Activated T-cell treated with anti-CD3 and anti-CD28 coated beads, Interleukin-2, amount 50 U/mL, for 1 hour (primary cell): ENCODE results near the gene CNNM2.
"Not testable (repeated sequence)": the region's sequence is repeated elsewhere in the genome, so short reads cannot be mapped to it uniquely, and the experiment has no call there.

ENCODE experiments used
- DNase-seq: peaks from one replicate; pipeline ENCODE4 v3.0.0-alpha.2; 2020

The CNNM2 gene

DNA sequence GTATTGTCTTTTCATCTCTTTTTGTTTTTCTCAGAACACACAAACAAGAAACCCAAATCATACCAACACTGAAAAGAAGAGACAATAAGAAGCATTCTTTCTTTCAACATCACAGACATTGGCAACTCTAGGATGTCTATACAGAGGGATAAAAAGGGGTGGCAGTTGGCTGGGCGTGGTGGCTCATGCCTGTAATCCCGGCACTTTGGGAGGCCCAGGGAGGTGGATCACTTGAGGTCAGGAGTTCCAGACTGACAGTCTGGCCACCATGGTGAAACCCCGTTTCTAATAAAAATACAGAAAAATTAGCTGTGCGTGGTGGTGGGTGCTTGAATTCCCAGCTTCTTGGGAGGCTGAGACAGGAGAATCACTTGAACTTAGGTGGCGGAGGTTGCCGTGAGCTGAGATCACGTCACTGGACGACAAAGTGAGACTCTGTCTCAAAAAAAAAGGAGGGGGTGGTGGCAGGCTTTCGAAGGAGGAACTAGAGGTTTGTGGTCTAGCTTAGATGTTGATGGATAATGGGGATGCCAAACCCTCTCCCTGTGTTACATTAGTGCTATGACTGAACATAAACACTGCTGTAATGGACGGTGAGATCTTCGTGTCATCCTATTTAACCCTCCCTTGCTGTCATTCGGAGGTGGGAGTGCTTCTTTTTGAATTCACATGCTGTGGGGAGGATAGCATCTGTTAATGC is 9.4 kb downstream of the CNNM2 start:
- DNase-seq, result no peak

- not testable (repeated sequence) for DNase-seq
These were observed 10.3 kb downstream of the CNNM2 start for GRCh38 chr10:102928442-102928841.

DNA sequence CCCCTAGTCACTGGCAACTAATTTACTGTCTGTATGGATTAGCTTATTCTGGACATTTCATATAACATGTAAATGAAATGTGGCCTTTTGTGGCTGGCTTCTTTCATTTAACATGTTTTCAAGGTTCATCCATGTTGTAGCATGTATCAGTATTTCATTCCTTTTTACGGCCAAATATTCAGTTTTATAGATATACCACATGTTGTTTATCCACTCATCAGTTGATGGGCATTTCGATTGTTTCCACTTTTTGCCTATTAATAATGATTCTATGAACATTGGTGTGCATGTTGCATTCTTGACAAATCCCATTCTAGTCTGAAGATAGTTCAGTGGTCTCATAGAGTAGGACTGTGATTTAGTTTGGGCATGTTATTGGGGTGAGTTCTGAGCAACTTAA is 12.6 kb downstream of the CNNM2 start:
- no peak for DNase-seq

GRCh38 chr10:102931643-102932042 is 13.5 kb downstream of the CNNM2 start:
- DNase-seq, result no peak

- DNase-seq, result no peak
These were observed 17.4 kb downstream of the CNNM2 start for GRCh38 chr10:102935505-102935904.

GRCh38 chr10:102935939-102936605 is 18.0 kb downstream of the CNNM2 start:
- DNase-seq, result no peak

DNA sequence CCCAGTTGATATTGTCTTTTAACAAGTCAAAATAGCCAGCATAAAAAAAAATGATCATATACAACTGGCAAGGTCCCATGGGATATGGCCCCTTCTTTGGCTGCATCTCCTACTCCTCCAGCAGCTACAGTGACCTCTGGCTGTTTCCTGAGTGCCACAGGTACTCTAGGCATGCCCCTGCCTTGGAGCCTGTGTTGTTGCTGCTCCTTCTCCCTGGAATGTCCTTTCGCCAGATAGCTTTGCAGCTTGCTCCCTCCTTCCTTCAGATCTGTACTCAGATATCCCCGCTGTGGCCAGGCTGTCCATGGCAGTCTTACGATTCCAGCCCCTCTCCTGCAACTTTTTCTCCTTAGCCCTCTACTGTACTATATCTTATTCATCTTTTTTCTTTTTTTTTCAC is 23.3 kb downstream of the CNNM2 start:
- no peak for DNase-seq

DNA sequence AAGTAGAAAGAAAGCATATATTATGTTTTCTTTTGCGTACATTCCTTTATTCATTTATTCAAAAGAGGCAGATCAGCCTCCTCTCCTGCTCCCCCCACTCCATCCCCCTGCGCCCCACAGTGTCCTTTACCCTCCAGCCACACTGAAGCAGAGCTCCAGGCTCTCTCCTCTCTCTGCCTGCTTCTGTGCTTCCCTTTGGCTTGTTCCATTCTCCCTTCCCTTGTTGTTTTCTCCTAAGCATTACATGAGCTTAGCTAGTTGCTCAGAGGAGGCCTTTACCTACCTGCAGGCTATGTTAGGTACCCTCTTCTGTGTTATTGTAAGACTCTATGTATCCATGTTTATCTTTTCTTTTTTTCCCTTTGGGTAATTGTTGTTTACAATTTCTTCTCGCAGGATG is 27.4 kb downstream of the CNNM2 start:
- no peak for DNase-seq

GRCh38 chr10:102945962-102946361 is 27.9 kb downstream of the CNNM2 start:
- no peak for DNase-seq

- DNase-seq, result no peak
These were observed 28.9 kb downstream of the CNNM2 start for GRCh38 chr10:102946992-102947391.

DNA sequence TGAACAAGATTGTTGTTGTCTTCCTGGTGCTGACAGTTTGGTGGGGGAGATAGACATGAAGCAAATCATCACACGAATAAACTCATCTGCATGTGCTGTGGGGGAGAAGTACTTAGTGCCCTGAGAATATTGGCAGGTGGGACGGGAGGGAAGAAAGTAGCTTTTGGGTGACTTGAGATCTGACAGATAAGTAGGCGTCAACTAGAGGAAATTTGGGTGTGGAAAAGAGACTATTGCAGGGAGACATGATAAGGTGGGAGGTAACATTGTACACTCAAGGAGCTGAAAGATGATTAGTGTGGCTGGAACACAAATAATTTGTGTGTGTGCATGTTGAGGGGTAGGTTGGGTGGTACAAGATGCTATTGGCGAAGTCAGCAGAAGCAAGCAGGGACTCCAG is 30.1 kb downstream of the CNNM2 start:
- no peak for DNase-seq

DNA sequence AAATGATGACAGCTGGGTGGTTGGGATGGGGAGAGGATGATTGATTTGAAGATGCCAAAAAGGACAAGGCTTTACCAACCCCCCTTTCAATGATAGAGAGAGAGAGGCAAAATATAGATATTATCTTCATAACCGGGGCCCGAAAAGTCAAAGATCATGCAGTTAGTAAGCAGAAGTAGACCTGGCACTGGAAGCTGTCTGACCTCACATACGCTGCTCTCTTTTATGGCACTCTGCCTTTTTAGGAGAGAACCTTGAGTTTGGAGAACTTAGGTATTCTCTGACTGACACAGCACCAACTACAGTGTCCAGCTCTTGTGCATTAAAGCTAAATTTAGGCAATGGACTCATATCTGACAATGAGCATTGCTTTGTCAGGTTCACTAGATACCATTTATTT is 30.7 kb downstream of the CNNM2 start:
- no peak for DNase-seq

GRCh38 chr10:102949916-102950315 is 31.8 kb downstream of the CNNM2 start:
- DNase-seq, result no peak

DNA sequence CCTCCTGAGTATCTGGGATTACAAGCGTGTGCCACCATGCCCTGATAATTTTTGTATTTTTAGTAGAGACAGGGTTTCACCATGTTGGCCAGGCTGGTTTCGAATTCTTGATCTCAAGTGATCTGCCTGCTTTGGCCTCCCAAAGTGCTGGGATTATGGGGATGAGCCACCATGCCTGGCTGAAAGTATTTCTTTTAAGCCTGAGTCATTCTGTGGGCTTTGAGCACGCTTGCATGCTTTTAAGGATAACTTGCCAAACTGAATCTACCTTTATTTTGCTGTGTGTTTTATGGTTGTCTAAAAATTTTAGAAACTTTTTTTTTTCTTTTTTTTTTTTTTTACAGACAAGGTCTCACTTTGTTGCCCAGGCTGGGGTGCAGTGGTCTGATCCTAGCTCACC is 33.2 kb downstream of the CNNM2 start:
- no peak for DNase-seq

DNA sequence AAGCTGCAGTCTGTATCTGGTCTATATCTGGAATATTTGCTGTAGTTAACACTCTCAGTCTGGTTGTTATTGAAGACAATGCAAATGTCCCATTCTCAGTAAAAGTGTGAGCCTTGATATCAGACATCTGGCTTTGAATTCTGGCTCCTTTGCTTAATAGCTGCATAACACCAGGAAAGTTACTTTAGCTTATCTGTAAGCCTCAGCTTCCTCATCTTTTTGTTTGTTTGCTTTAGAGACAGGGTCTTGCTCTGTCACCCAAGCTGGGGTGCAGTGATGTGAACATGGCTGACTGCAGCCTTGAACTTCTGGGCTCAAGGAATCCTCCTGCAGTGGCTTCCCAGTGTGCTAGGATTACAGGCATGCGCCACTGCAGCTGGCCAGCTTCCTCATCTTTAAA is 41.3 kb downstream of the CNNM2 start:
- no peak for DNase-seq

DNA sequence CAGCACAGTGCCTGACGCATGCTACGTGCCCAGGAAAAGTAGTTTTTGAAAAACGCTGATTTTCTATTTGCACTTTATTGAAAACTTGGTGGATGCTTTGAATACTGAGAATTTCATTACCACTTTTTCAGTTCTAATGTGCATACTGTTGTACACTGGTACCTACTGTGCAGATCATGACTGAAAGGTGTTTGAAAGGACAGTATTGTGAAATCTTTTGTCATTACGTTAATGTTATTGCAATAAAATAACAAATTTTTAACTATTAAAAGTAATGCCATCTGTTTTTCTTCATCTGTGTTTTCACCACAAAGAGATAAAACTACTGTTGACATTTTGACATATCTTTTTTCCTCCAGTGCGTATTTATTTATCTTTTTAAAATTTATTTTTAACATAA is 42.1 kb downstream of the CNNM2 start:
- DNase-seq, result no peak

DNA sequence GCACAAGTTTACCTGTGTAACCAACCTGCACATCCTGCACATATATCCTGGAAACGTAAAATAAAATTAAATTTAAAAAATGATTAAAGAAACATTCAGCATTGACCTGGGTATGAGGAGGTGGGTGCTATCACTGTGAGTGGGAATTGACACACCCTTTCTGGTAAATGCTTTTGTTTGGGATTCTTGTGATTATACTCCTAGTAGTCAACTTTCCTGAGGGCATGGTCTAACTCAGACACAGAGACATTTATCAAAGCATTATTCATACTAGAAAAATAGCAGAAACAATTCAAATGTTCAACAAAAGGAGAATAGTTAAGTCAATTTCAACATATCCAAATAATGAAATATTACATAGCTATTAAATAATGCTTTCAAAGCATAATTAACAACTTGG is 44.2 kb downstream of the CNNM2 start:
- DNase-seq, result no peak

GRCh38 chr10:102962951-102963755 is 45.1 kb downstream of the CNNM2 start:
- no peak for DNase-seq

GRCh38 chr10:102963756-102964025 is 45.6 kb downstream of the CNNM2 start:
- no peak for DNase-seq

GRCh38 chr10:102964064-102964463 is 46.0 kb downstream of the CNNM2 start:
- DNase-seq, result not testable (repeated sequence)

DNA sequence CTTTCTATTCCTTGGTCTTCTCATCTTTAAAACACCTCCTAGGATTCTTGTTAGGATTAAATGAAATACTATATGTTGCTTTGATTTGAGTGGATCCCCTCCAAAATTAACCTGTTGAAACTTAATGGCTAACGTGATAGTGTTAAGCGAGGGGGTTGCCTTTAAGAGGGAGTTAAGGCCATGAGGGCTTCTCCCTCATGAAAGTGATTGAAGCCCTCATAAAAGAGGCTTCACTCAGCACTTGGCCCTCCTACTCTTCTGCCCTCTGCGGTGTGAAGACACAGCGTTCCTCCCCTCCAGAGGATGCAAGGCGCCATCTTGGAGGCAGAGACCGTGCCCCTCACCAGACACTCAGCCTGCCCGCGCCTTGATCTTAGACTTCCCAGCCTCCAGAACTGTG is 46.6 kb downstream of the CNNM2 start:
- no peak for DNase-seq

GRCh38 chr10:102965311-102965851 is 47.3 kb downstream of the CNNM2 start:
- DNase-seq, result no peak

GRCh38 chr10:102967123-102967522 is 49.0 kb downstream of the CNNM2 start:
- DNase-seq, result no peak
